Retina (tissue), 1 donor: ENCODE results near the gene HSD3B7.

ENCODE experiments used
- DNase-seq: peaks from one replicate; pipeline ENCODE4 v3.0.0-alpha.2; 2016

The HSD3B7 gene

DNA sequence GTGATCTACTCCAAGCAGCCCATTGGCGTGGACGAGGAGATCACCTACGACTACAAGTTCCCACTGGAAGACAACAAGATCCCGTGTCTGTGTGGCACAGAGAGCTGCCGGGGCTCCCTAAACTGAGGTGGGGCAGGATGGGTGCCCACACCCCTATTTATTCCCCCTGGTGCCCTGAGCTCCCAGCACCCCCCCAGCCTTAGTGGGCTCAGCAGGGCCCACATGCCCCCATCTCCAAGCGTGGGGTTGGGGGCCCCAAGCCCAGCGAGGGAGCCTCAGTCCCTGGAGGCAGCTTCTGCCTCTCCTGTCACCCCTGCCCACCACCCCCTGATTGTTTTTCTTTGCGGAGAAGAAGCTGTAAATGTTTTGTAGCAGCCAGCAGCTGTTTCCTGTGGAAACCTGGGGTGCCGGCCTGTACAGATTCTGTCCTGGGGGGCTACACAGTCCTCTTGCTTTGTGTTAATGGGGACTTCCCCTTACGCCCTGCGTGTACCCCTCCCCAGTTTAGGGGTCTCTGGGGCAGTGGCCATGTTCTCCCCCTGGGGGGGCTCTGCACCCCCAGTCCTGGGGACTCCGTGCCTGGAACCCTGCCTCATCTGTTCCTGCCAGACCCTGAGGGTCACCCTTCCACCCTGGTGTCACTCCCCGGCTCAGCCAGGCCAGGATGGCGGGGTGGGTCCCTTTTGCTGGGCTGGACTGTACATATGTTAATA is 953 bp upstream of the HSD3B7 start:
- DNase-seq: no peak

DNA sequence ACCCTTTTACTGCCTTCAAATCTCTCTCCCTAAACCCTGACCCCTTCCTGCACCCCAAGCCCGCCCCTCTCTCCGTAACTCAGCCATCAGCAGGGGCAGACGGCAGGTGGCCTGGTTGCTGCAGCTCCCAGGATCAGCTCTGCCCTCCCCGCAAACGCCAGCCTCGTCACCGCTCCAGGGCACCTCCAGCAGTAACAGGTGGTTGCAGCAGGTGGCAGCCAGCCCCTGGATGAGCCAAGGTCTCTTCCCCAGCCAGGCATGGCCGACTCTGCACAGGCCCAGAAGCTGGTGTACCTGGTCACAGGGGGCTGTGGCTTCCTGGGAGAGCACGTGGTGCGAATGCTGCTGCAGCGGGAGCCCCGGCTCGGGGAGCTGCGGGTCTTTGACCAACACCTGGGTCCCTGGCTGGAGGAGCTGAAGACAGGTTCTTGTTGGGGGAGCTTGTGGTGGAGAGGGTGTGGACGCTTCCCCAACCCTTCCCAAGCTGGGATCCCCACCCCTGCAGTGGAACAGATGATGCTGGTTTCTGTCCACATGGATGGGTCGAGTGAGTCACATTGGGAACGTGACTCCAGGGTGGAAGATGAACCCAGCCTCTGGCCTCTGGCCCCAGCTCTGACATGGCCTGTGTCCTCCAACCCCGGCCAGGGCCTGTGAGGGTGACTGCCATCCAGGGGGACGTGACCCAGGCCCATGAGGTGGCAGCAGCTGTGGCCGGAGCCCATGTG is 558 bp downstream of the HSD3B7 start:
- DNase-seq: no peak

DNA sequence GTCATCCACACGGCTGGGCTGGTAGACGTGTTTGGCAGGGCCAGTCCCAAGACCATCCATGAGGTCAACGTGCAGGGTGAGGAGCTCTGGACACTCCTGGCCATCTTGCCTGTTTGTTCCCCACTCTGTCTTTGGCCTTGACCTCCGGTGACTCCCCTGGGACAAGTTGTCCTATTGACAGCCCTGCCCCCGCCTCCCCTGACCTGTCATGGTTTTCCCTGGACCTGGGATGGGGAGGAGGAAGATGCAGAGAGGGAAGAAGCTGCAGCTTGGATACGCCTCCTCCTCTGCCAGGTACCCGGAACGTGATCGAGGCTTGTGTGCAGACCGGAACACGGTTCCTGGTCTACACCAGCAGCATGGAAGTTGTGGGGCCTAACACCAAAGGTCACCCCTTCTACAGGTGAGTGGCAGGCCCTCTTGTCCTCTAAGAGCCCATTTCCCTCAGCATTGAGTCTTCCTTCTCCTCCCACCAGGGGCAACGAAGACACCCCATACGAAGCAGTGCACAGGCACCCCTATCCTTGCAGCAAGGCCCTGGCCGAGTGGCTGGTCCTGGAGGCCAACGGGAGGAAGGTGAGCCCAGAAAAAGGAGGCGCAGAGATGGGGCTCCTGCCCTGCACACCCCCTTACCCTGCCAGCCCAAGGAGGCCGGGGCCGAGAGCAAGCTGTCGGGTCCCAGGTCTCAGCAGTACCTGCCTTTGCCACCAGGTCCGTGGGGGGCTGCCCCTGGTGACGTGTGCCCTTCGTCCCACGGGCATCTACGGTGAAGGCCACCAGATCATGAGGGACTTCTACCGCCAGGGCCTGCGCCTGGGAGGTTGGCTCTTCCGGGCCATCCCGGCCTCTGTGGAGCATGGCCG is 1.4 kb downstream of the HSD3B7 start:
- DNase-seq: no peak

DNA sequence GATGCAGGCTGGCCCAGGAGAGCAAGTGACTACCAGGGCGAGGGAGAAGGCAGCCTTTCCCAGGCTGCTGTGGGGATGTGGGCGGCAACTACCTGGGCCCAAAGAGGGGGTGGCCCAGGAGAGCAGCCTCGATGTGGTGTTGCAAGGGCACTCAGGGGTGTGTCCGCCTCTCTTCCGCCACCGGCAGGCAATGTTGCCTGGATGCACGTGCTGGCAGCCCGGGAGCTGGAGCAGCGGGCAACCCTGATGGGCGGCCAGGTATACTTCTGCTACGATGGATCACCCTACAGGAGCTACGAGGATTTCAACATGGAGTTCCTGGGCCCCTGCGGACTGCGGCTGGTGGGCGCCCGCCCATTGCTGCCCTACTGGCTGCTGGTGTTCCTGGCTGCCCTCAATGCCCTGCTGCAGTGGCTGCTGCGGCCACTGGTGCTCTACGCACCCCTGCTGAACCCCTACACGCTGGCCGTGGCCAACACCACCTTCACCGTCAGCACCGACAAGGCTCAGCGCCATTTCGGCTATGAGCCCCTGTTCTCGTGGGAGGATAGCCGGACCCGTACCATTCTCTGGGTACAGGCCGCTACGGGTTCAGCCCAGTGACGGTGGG is 2.7 kb downstream of the HSD3B7 start:
- no peak for DNase-seq

DNA sequence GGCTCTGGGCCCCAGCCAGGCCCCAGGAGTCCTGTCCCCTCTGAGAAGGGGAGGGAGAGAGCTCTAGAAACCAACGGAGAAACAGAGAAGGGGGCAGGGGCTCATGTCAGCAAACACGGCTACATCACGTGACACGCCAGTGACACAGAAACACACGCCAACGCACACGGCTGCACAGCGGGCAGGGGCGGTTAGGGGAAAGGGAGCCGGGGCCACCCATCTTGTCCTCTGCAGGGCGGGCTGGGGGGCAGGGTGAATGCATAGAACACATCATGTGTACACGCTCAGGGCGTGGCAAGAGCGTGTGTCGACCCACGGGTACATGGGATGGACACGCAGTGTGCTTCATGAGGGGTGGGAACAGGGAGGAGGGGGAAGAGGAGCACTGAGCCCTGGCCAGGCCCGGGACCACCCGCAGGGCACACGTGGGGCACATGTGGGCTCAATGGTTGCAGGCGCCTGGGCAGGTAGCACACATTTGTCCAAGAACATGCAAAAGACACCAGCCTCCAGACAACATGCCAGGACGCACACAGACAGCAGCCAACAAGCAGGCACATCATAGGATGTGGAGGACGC is 4.6 kb downstream of the HSD3B7 start:
- DNase-seq: no peak

DNA sequence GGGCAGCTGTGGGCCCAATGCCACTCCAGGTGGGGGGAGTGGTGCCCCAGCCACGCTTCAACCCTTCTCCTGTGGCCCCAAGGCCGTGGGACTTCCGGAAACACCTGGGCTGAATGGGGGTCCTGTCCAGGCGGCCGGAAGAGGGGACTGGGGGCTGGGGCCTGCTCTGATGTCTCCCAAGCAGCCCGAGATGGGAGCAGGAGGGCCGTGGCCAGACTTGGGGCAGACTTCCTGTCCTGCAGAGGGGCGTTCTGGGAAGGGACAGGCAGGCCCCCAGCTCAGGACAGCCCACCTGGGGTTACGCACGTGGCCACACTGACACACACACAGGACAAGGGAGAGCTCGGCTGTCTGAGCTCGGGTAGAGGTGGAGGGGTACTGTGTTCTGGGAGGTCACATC is 5.1 kb downstream of the HSD3B7 start:
- no peak for DNase-seq

DNA sequence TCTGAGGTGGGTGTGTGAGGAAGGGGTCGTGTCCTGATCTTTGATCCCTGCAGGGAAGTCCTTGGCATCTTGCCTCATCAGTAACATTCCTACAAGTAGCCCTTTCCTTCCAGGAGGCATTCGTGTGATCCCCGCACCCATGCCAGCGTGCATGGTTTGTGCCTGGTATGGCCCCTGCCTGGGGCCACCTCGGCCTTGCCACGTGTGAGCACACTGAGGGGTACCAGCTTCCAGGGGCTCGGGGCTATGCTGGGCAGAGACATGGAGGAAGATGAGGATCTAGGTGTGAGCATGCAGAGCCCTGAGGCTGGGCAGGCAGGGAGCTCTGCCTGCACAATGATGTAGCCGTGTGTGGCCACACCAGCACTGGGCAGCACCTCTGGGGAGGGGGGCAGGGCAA is 6.0 kb downstream of the HSD3B7 start:
- DNase-seq: no peak

DNA sequence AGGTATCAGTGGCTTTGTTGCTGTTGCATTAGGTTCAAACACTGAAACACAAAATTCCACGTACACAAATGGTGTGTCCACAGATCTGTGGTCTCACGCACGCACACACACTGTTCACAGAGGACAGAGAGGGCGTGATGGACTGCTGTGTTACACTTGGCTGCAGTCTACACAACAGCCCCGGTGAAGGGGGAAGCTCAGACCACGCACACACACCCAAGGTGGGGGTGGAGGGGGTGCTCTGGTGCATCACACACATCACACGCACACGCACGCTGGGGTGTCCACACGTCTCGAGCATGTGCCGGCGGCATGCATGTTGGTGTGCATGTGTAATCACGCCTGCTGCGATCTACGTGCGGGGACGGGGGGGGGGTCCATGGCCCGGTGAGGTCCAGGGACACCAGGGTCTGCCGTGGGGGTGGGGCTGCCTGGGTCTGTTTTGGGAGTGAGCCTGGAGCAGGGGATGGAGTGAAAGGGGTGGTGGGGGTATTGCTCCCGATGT is 7.3 kb downstream of the HSD3B7 start:
- DNase-seq: no peak

DNA sequence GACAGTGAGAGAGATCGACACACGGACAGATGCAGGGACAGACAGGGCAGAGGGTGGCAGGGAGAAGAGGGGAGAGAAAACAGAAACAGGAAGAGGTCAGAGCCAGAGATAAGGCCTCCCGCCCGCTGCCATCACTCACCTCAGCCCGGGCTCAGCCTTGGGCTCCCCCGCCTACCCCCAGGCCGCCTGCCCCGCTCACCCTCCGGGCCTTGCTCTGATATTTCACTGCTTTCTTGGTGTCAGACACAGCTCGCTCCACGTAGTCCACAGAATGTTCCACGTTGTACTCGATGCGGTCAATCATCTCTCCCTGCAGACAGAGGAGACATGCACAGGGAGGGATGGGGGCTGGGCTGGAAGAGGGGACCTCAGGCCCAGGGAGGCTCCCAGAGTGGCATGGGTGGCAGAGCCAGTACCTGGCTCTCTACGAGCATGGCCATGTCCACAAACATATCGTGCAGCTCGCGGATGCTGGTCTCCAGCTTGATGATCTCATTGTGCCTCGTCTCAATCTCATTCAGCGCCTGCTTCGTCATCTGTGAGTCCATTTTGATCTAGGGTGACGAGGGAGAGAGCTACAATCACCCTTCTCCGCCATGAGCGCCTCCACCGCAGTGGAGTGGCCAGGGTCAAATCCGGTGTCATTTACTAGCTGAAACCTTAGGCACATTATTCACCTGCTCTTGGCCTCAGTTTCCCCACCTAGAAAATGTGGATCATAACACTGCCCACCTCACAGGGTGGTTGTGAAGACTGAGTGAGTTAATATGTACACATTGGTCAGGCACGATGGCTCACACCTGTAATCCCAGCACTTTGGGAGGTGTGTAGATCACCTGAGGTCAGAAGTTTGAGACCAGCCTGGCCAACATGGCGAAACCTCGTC is 8.2 kb downstream of the HSD3B7 start:
- DNase-seq: no peak

DNA sequence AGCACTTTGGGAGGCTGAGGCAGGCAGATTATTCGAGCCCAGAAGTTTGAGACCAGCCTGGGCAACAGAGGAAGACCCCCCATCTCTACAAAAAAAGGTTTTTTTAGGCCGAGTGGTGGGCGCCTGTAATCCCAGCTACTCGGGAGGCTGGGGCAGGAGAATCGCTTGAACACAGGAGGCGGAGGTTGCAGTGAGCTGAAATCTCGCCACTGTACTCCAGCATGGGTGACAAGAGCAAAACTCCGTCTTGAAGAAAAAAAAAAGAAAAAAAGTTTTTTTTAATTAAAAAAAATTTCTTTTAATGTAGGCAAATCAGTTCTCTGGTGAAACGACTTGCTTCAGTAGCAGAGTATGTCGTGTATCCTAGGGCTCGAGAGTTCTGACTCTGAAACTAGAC is 10.9 kb downstream of the HSD3B7 start:
- DNase-seq: no peak

DNA sequence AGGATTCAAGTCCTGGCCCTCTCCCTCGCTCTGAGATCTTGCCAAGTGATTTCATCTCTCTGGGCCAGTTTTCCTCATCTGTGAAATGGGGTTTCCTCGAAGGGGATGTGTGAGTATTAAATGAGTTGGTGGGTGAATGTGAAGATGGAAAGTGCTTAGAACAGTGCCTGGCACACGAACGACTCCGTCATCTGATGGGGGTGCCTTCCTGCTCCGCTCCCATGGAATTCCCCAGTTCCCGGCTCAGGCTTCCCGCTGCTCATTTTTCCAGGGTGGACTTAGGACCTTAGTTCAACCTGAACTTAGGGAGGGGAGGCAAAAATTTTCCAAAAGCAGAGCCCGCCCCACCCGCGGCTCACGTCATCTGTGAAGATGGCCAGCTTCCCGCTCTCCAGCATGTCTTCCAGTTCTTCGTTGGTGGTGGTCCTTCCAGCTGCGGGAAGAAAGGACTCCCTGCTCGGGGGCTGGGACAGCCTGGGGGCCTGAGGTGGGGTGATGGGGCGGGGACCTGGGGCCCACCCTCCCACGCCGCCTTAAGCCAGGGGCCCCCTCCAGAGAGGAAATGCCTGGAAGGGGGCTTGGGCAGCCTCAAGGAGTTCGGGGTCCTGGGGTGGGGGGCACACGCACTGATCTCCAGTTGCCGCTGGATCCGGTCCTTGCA is 11.4 kb downstream of the HSD3B7 start:
- no peak for DNase-seq

DNA sequence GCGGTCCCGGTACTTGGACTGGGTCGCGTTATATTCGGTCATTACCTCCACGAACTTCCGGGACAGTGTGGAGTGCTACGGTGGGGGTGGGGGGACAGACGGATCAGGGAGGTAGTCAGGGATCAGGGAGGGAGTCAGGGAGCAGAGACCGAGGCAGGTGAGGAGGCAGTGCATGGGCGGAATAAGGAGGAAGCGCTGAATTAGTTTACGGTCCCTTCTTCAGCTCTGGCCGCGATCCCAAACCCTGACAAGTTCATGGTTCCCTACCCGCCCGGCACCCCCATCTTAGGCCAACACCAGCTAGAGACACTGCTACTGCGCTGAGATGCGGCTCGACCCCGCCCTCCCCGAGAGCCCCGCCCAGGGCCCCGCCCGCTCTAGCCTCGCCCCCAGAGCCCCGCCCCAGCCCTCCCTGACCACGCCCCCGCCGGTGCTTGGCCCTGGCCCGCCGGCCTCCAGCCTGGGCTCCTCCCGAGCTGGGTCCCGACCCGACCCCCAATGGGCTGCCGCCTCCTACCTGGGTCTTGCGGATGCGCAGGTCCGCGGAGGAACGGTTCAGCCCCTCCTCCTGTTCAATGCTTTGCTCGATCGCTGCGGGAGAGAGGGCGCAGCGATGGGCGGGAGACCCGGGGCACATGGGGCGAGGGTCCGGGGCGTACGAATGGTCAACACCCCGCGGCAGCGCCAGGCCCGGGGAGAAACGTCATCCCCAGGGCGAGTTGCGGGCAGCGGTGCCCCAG is 12.1 kb downstream of the HSD3B7 start:
- DNase-seq: peak; percentile 58

DNA sequence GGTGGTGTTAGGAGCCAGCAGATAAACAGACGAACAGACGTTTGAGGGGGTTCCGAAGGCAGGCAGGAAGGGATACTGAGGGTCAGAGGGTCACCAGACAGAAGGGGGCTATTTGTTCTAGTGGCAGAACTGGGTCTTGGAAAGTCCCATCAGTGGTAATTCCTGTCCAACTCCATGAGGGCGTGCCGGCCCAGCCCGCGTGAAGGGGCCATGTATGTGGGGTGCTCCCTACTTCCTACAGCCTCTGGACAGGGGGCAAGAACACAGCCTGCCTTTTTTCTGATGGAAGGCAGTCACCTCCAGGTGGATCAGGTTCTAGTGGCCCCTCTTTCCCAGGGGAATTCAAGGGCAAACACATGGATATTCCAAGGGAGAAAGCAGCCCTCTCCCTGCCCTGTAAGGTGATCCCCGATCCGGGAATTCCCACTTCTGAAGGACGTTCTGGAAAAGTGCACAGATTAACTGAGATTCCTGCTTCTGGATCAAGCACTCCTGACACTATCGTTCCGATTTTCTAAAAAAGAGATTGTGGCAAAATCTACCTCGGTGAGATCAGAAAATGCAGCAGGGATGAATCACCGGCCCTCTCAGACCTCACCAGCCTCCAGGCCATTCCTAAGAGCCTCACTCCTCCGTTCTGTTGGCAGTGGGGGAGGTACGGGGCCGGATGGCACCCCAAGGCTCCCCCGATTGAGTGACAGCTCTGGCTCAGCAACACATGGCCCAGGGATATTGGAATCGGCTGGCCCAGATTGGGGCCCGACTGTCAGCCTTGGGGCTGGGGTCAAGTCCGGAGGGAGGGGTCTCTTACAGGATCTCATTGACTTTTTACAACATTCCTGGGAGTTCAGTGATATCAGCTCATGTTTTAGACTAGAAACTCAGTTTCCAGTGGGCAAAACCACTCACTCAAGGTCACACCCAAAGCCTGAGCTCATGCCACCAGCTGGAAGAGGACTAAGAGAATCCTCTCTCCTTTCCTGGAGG is 13.0 kb downstream of the HSD3B7 start:
- no peak for DNase-seq

DNA sequence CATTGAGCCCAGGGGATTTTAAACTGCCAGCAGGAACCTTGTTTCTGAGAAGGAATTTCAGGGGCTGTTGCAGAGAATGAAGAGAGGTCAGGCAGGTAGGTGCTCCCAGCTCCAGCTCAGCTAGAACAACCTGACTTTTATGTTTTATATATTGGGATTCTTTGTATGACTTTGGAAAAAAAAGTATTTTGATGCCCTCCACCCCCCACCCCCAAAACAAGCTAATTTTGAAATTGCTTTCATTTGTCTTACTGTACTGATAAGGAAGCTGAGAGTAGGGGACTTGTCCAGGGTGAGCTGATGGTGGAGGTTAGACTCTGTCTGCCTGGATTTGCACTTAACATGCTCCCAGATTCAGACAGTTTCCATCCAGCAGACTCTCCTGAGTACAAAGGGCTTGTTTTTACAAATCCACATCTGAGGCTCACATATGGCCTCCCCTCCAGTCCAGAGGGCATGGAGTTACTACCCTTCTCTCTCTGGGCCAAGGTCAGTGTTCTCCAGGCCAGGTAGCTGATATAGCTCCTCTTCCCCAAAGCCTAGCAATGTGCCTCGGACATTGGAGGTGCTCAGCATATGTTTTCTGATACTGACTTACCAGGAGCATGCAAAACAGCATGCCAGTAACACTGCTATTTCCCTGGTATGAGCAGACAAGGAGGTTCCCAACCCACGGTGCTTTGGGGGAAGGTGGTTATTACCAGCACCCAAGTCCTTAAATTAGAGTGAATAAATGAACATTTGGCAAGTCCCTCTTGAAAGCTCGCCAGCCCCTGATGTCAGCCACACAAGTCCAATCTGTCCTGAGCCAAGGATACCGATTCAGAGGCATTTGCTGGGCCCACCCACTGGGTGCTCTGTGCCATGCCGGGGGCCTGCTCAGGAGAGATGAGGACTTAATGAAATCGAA is 14.1 kb downstream of the HSD3B7 start:
- no peak for DNase-seq

DNA sequence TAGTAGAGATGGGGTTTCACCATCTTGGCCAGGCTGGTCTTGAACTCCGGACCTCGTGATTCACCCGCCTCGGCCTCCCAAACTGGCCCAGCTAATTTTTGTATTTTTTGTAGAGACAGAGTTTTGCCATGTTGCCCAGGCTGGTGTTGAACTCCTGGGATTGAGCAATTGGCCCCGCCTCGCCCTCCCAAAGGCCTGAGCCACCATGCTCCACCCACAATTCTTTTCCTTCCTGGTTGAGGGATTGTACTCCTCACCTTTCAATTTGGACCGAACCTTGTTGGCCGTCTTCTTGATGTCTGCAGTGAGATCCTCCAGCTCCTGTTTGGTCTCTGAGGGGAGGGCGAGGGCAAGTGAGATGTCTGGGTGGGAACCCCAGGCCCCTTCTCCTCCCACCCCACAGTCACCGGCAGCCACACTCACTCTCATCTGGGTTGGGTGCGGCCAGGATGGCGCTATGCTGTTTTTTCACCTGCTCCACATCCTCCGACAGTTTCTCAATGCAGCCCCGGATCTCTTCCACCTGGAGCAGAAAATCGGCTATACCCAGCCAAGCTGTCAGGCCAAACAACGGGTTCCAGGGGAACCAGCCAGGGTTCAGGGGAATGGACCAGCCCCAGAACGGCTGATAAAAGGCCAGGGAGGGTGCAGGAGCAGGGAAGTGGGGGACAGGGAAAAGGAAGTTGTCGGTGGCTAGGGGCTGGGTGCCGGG is 15.8 kb downstream of the HSD3B7 start:
- no peak for DNase-seq

DNA sequence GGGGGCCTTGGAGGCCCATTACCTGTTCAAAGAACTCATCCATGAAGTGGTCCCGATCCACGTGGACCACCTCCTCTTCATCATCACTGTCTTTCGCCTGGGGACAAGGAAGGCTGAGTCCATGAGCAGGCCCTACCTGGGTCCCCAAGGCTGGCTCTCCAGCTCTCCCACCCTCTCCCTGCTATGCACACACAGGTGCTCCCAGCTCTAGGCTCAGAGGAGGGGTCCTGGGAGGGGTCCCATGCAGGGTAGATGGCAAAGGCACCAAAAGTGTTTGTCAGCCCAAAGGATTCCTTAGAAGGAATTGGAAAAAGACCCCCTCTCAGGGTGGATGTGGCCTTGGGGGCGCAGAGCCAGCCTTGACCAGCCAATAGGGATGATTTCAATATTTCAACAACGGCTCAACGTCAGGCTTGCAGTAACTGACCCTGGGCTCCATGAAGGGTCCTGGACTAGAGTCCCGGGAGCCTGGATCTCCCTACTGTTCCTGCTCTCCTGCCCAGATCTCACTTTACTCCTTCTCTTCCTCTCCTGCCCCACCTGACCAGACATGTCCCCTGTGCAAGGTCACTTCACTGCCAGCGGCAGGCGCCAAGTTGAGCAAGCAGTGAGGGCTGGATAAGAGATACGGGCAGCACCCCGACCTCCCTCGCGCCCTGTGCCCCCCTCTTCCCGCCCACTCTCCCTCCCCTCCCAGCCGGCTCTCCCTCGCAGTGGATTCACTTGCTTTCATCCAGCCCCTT is 16.7 kb downstream of the HSD3B7 start:
- no peak for DNase-seq
